ENCODE data around the gene MYO9B. TPM values are rescaled to one million over a fixed set of nuclear protein-coding genes. Genes with fewer than 3 reads are reported as not detected.

The MYO9B gene
- total and polyA plus RNA-seq, 2 of the 13 experiments (the other 11 are each of a cell fraction or from before 2014, with no cell fraction given): 18.0 to 18.3 TPM

- intact Hi-C loops (cut with micrococcal nuclease; ENCODE audit: unreplicated experiment) (loop anchor here (5.0 kb wide), 1 partner anchor 42 kb away; the partner anchor contains the start of gene BABAM1), in situ Hi-C loops (cut with HindIII; ENCODE audit: extremely low pct_ligation_motif_present, low pct_unique_long_range_greater_than_20kb) (no loop called here)
- no peaks in the 10 kb centered on the region for H3K9me3 ChIP-seq (ENCODE audit: low read length)
- no peak for TF ChIP-seq ZNF24 (IDR thresholded peaks at IDR 0.05)
- TF ChIP-seq MIXL1 (CRISPR knock-in tag; IDR thresholded peaks at IDR 0.05): no peak
- TF ChIP-seq MBD4 (IDR thresholded peaks at IDR 0.05; ENCODE audit: borderline replicate concordance, low read length): no peak
- peak; percentile 74 for TF ChIP-seq ZNF770 (CRISPR knock-in tag; IDR thresholded peaks at IDR 0.05)
- no peak for TF ChIP-seq ZSCAN9 (CRISPR knock-in tag; IDR thresholded peaks at IDR 0.05; ENCODE audit: borderline replicate concordance)
- H3K4me3 ChIP-seq (replicated peaks in 1 of 3; ENCODE audit: insufficient read depth in 1 of 3, low read depth in 2 of 3, low read length in 3 of 3): peak overlapping the region in 1 of 3 experiments; percentile 79; a peak in 1 of 6 replicates
- ATAC-seq: no peak
- BruUV-seq (replicated peaks): no TSS peak
- H3K36me3 ChIP-seq (replicated peaks in 1 of 2; ENCODE audit: control insufficient read depth in 1 of 2, insufficient read depth in 2 of 2, low read length in 2 of 2): peaks cover 2 to 7% of the 10 kb centered on the region in 2 experiments; a peak in 3 of 5 replicates
- no peak overlapping the region for H2AFZ ChIP-seq (ENCODE audit: low read length)
- H3K9ac ChIP-seq (ENCODE audit: insufficient read depth, low read depth, low read length): no peak overlapping the region
- peaks cover 33% of the 10 kb centered on the region for H3K4me1 ChIP-seq (ENCODE audit: insufficient read depth, low read length)
- no peaks in the 10 kb centered on the region; a peak in 1 of 5 replicates for H3K27me3 ChIP-seq (ENCODE audit: control insufficient read depth in 1 of 2, insufficient read depth in 2 of 2, low read length in 2 of 2)
- DNase-seq (ENCODE audit: low spot score): no peak
- no peak overlapping the region for H3K27ac ChIP-seq (ENCODE audit: extremely low read length, insufficient read depth, low read length)
- no peak overlapping the region for H3K4me2 ChIP-seq (ENCODE audit: low read depth, low read length)
- no peak for FAIRE-seq
- no peaks in the 10 kb centered on the region for H4K20me1 ChIP-seq (ENCODE audit: insufficient read depth, low read length)
- POLR2A ChIA-PET: interaction anchor here (1.3 to 8.5 kb wide), 8 partner anchors 10 to 80 kb away, joined by 3 to 178 read pairs (median 22); partner anchors contain the start of genes ABHD8, BABAM1, MRPL34 and NR2F6
- WGBS (ENCODE audit: low lambda C conversion rate): 88% methylated on average over 10 of the region's 10 CpGs
- CTCF ChIA-PET (ENCODE audit: low intra/inter-chr PET ratio, low total read pairs): no interaction called here
- H3K79me2 ChIP-seq (ENCODE audit: insufficient read depth, low read length): peaks cover 13% of the 10 kb centered on the region
Observed at GRCh38 chr19:17225053-17225452, 149.5 kb downstream of the MYO9B start.
